Measurements from ENCODE around the gene C6orf136. TPM values are rescaled to one million over a fixed set of nuclear protein-coding genes. Genes with fewer than 3 reads are reported as not detected.

The C6orf136 gene
- total and polyA plus RNA-seq, 9 of the 15 experiments (the other 6 are each of a cell fraction or from before 2014, with no cell fraction given), result 14.1 to 63.1 (median 18.4) TPM

- TF ChIP-seq ZNF551 (CRISPR knock-in tag; IDR thresholded peaks at IDR 0.05), result no peak
- no peak for TF ChIP-seq POU5F1 (IDR thresholded peaks at IDR 0.05; ENCODE audit: borderline replicate concordance, low read depth, low read length, partially characterized antibody)
- no peak for TF ChIP-seq ZNF444 (CRISPR knock-in tag; IDR thresholded peaks at IDR 0.05)
- TF ChIP-seq MAFF (IDR thresholded peaks at IDR 0.05; ENCODE audit: low read length), result no peak
- no peak for TF ChIP-seq ELK1 (CRISPR knock-in tag; IDR thresholded peaks at IDR 0.05)
- TF ChIP-seq, protein P1, sequence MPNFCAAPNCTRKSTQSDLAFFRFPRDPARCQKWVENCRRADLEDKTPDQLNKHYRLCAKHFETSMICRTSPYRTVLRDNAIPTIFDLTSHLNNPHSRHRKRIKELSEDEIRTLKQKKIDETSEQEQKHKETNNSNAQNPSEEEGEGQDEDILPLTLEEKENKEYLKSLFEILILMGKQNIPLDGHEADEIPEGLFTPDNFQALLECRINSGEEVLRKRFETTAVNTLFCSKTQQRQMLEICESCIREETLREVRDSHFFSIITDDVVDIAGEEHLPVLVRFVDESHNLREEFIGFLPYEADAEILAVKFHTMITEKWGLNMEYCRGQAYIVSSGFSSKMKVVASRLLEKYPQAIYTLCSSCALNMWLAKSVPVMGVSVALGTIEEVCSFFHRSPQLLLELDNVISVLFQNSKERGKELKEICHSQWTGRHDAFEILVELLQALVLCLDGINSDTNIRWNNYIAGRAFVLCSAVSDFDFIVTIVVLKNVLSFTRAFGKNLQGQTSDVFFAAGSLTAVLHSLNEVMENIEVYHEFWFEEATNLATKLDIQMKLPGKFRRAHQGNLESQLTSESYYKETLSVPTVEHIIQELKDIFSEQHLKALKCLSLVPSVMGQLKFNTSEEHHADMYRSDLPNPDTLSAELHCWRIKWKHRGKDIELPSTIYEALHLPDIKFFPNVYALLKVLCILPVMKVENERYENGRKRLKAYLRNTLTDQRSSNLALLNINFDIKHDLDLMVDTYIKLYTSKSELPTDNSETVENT (CRISPR knock-in tag; IDR thresholded peaks at IDR 0.05), result 0 out of 2 replicates have a peak, but pooled peaks have one; percentile 20
- TF ChIP-seq HCFC1 (IDR thresholded peaks at IDR 0.05; ENCODE audit: low read depth, low read length), result no peak
- TF ChIP-seq ZNF696 (CRISPR knock-in tag; conservative IDR thresholded peaks at IDR 0.05), result no peak
- TF ChIP-seq ZNF318 (IDR thresholded peaks at IDR 0.05; ENCODE audit: borderline replicate concordance in 1 of 2, low read depth in 1 of 2), result no peak
- TF ChIP-seq, protein P2, sequence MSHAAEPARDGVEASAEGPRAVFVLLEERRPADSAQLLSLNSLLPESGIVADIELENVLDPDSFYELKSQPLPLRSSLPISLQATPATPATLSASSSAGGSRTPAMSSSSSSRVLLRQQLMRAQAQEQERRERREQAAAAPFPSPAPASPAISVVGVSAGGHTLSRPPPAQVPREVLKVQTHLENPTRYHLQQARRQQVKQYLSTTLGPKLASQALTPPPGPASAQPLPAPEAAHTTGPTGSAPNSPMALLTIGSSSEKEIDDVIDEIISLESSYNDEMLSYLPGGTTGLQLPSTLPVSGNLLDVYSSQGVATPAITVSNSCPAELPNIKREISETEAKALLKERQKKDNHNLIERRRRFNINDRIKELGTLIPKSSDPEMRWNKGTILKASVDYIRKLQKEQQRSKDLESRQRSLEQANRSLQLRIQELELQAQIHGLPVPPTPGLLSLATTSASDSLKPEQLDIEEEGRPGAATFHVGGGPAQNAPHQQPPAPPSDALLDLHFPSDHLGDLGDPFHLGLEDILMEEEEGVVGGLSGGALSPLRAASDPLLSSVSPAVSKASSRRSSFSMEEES (CRISPR knock-in tag; IDR thresholded peaks at IDR 0.05), result no peak
- TF ChIP-seq HDAC8 (tag; IDR thresholded peaks at IDR 0.05), result no peak
- TF ChIP-seq HNRNPH1 (optimal IDR thresholded peaks at IDR 0.05; ENCODE audit: low read depth, low read length), result no peak
- TF ChIP-seq ZNF717 (CRISPR knock-in tag; IDR thresholded peaks at IDR 0.05), result no peak
- no peak for TF ChIP-seq STAT5A (IDR thresholded peaks at IDR 0.05; ENCODE audit: borderline replicate concordance, low read length)
Measured at GRCh38 chr6:30690403-30691207, 43.7 kb downstream of the C6orf136 start, which contains the start of gene NRM (continued).

Measured in K562 (cell line).